ENCODE results near the gene HTR1D.
"Not testable (repeated sequence)": the region's sequence is repeated elsewhere in the genome, so short reads cannot be mapped to it uniquely, and the experiment has no call there.

HTR1D gene

DNA sequence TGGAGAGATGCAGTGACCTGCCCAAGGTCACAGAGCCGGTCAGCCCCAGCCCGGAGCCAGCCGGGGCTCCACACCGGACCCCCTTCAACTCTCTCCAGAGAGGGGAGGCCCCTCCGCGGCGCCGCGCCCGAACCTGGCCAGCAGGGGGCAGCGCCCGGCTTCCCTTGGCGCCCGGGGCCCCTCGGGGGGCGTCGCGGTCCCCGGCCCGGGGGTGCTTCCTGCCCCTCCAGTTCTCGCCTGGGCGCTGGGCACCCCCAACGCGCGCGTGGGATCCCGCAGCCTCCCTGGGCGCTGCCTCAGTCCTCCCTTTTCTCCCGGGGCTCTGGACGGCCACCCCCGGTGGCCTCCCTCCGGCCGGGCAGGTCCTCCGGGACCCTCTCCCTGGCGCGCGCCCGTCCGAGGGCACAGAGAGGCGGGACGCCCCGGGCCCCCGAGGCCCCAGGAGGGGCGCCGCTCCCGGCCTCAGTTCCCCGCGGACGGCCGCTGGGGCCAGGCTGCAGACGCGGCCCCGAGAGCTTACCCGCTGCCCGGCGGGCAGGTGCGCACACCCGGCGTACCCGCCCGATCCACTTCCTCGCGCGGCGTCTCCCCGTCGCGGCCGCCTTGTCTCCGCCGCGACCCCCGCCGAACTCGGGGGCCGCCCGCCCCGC is 406 bp downstream of the HTR1D start:
- Histone ChIP-seq H3K36me3 (ENCODE audit: insufficient read depth, low read length) (no peaks in the 10 kb centered on the region; the same call in 1 of the 2 replicates), H3K27me3 (ENCODE audit: insufficient read depth, low read length) (peaks cover 23% of the 10 kb centered on the region), H3K9ac (ENCODE audit: low read depth, low read length) (peak overlapping the region; percentile 70), H3K27ac (ENCODE audit: low read depth, low read length) (no peak overlapping the region), H3K9me3 (ENCODE audit: insufficient read depth, low read depth, low read length) (no peaks in the 10 kb centered on the region), H3K4me1 (ENCODE audit: insufficient read depth, low read length) (peaks cover 5% of the 10 kb centered on the region; the same call in 1 of the 2 replicates), H3K4me3 (ENCODE audit: low read length) (peak overlapping the region; percentile 73)
- WGBS: under 1% methylated on average over 78 of the region's 78 CpGs

DNA sequence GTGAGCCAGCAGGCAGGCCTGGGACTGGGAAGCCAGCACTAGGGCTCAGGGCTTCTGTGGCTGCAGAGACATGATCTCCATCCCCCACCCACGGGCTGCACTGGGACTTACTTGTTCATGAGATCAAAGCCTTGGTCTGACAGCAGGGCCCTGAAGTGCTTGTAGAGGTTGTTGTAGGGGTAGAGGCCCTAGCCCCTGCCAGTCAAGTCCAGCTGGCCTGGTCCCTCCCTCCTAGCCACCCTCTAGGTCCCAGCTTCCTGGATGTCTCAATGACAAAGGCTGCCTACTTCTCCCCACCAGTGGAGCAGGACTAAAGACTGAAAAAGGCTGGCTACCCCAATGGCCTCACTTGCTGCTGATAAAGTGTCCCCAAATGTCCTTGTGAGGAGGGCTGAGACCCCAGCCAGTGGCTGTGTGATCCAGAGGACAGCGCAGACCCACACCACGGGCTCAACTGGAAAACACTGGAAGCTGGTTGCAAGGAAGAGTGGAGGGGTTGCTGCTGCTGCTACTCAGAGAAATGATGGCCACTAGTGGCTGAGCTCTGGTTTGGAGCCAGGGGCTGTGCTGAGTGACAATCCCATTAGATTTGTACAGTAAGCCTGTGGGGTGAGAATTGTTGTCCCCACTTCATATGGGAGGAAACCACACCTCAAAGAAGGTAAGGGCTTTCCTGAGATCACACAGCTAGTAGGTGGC is 1.4 kb downstream of the HTR1D start:
- H3K4me1 ChIP-seq (ENCODE audit: insufficient read depth, low read length): peaks cover 5% of the 10 kb centered on the region; the same call in 1 of the 2 replicates
- 57% methylated on average over 3 of the region's 3 CpGs for WGBS
- no peaks in the 10 kb centered on the region; the same call in 1 of the 2 replicates for H3K36me3 ChIP-seq (ENCODE audit: insufficient read depth, low read length)
- no peak overlapping the region for H3K9ac ChIP-seq (ENCODE audit: low read depth, low read length)
- no peak overlapping the region for H3K27ac ChIP-seq (ENCODE audit: low read depth, low read length)
- H3K27me3 ChIP-seq (ENCODE audit: insufficient read depth, low read length): peaks cover 23% of the 10 kb centered on the region
- no peaks in the 10 kb centered on the region for H3K9me3 ChIP-seq (ENCODE audit: insufficient read depth, low read depth, low read length)
- H3K4me3 ChIP-seq (ENCODE audit: low read length): peak overlapping the region; percentile 73; the same call in 1 of the 2 replicates

DNA sequence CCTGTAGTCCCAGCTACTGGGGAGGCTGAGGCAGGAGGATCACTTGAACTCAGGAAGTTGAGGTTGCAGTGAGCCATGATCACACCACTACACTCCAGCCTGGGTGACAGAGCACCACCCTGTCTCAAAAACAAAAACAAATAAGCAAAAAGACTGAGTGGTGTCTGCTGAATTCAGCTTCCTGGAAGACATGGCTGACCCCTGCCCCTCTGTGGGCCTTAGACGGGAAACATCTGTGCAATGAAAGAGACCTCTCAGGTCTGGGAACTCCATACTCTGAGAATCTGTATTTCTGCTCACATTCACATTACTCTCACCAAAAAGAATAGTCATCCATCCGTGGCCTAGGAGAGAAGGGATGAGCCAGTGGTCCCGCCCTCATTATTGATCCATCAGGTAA is 2.0 kb downstream of the HTR1D start:
- WGBS: 82% methylated on average over 3 of the region's 3 CpGs
- no peak overlapping the region for H3K4me3 ChIP-seq (ENCODE audit: low read length)
- peaks cover 5% of the 10 kb centered on the region; the same call in 1 of the 2 replicates for H3K4me1 ChIP-seq (ENCODE audit: insufficient read depth, low read length)
- no peak overlapping the region for H3K9ac ChIP-seq (ENCODE audit: low read depth, low read length)
- H3K27me3 ChIP-seq (ENCODE audit: insufficient read depth, low read length): peaks cover 23% of the 10 kb centered on the region
- no peaks in the 10 kb centered on the region for H3K9me3 ChIP-seq (ENCODE audit: insufficient read depth, low read depth, low read length)
- no peak overlapping the region for H3K27ac ChIP-seq (ENCODE audit: low read depth, low read length)
- H3K36me3 ChIP-seq (ENCODE audit: insufficient read depth, low read length): no peaks in the 10 kb centered on the region; the same call in 1 of the 2 replicates

- no peaks in the 10 kb centered on the region; the same call in 1 of the 2 replicates for H3K36me3 ChIP-seq (ENCODE audit: insufficient read depth, low read length)
- no peak overlapping the region for H3K27ac ChIP-seq (ENCODE audit: low read depth, low read length)
- WGBS: 92% methylated on average over 4 of the region's 4 CpGs
- H3K9me3 ChIP-seq (ENCODE audit: insufficient read depth, low read depth, low read length): no peaks in the 10 kb centered on the region
- H3K9ac ChIP-seq (ENCODE audit: low read depth, low read length): no peak overlapping the region
- H3K27me3 ChIP-seq (ENCODE audit: insufficient read depth, low read length): peaks cover 23% of the 10 kb centered on the region
- peaks cover 5% of the 10 kb centered on the region; the same call in 1 of the 2 replicates for H3K4me1 ChIP-seq (ENCODE audit: insufficient read depth, low read length)
- no peak overlapping the region for H3K4me3 ChIP-seq (ENCODE audit: low read length)
These were observed 2.7 kb downstream of the HTR1D start for GRCh38 chr1:23214640-23215039.

GRCh38 chr1:23211955-23212354 is 5.3 kb downstream of the HTR1D start:
- Histone ChIP-seq H3K27me3 (ENCODE audit: insufficient read depth, low read length) (peaks cover 5% of the 10 kb centered on the region; the same call in 1 of the 2 replicates), H3K4me1 (ENCODE audit: insufficient read depth, low read length) (peaks cover 5% of the 10 kb centered on the region; the same call in 1 of the 2 replicates), H3K9ac (ENCODE audit: low read depth, low read length) (no peak overlapping the region), H3K9me3 (ENCODE audit: insufficient read depth, low read depth, low read length) (no peaks in the 10 kb centered on the region), H3K36me3 (ENCODE audit: insufficient read depth, low read length) (no peaks in the 10 kb centered on the region; the same call in 1 of the 2 replicates), H3K4me3 (ENCODE audit: low read length) (no peak overlapping the region), H3K27ac (ENCODE audit: low read depth, low read length) (no peak overlapping the region)
- WGBS: 87% methylated on average over 4 of the region's 4 CpGs

- H3K9ac ChIP-seq (ENCODE audit: low read depth, low read length): no peak overlapping the region
- H3K4me1 ChIP-seq (ENCODE audit: insufficient read depth, low read length): 0 out of 2 replicates have a peak, but pooled peaks cover under 1% of the 10 kb centered on the region
- no peak overlapping the region for H3K27ac ChIP-seq (ENCODE audit: low read depth, low read length)
- no peaks in the 10 kb centered on the region for H3K27me3 ChIP-seq (ENCODE audit: insufficient read depth, low read length)
- H3K9me3 ChIP-seq (ENCODE audit: insufficient read depth, low read depth, low read length): no peaks in the 10 kb centered on the region
- WGBS: 89% methylated on average over 2 of the region's 2 CpGs
- H3K4me3 ChIP-seq (ENCODE audit: low read length): no peak overlapping the region
- no peaks in the 10 kb centered on the region; the same call in 1 of the 2 replicates for H3K36me3 ChIP-seq (ENCODE audit: insufficient read depth, low read length)
These were observed 6.3 kb downstream of the HTR1D start for GRCh38 chr1:23210963-23211362.

- Histone ChIP-seq H3K4me1 (ENCODE audit: insufficient read depth, low read length) (no peaks in the 10 kb centered on the region), H3K27ac (ENCODE audit: low read depth, low read length) (no peak overlapping the region), H3K9ac (ENCODE audit: low read depth, low read length) (no peak overlapping the region), H3K36me3 (ENCODE audit: insufficient read depth, low read length) (no peaks in the 10 kb centered on the region; the same call in 1 of the 2 replicates), H3K27me3 (ENCODE audit: insufficient read depth, low read length) (no peaks in the 10 kb centered on the region), H3K4me3 (ENCODE audit: low read length) (no peak overlapping the region), H3K9me3 (ENCODE audit: insufficient read depth, low read depth, low read length) (no peaks in the 10 kb centered on the region)
- WGBS: 58% methylated on average over 6 of the region's 6 CpGs
These were observed 6.9 kb downstream of the HTR1D start for GRCh38 chr1:23210351-23210785.

GRCh38 chr1:23209770-23210169 is 7.5 kb downstream of the HTR1D start:
- H3K27ac ChIP-seq (ENCODE audit: low read depth, low read length): no peak overlapping the region
- H3K36me3 ChIP-seq (ENCODE audit: insufficient read depth, low read length): no peaks in the 10 kb centered on the region; the same call in 1 of the 2 replicates
- no peaks in the 10 kb centered on the region for H3K4me1 ChIP-seq (ENCODE audit: insufficient read depth, low read length)
- no peaks in the 10 kb centered on the region for H3K9me3 ChIP-seq (ENCODE audit: insufficient read depth, low read depth, low read length)
- no peak overlapping the region for H3K4me3 ChIP-seq (ENCODE audit: low read length)
- 95% methylated on average over 4 of the region's 4 CpGs for WGBS
- no peak overlapping the region for H3K9ac ChIP-seq (ENCODE audit: low read depth, low read length)
- H3K27me3 ChIP-seq (ENCODE audit: insufficient read depth, low read length): no peaks in the 10 kb centered on the region

GRCh38 chr1:23208527-23208926 is 8.8 kb downstream of the HTR1D start:
- no peaks in the 10 kb centered on the region for H3K4me1 ChIP-seq (ENCODE audit: insufficient read depth, low read length)
- no peak overlapping the region for H3K9ac ChIP-seq (ENCODE audit: low read depth, low read length)
- no peak overlapping the region for H3K27ac ChIP-seq (ENCODE audit: low read depth, low read length)
- 100% methylated on average over 1 of the region's 2 CpGs for WGBS
- H3K9me3 ChIP-seq (ENCODE audit: insufficient read depth, low read depth, low read length): no peaks in the 10 kb centered on the region
- no peak overlapping the region for H3K4me3 ChIP-seq (ENCODE audit: low read length)
- H3K36me3 ChIP-seq (ENCODE audit: insufficient read depth, low read length): no peaks in the 10 kb centered on the region; the same call in 1 of the 2 replicates
- no peaks in the 10 kb centered on the region for H3K27me3 ChIP-seq (ENCODE audit: insufficient read depth, low read length)

- H3K4me1 ChIP-seq (ENCODE audit: insufficient read depth, low read length); H3K9ac ChIP-seq (ENCODE audit: low read depth, low read length); H3K27ac ChIP-seq (ENCODE audit: low read depth, low read length); H3K36me3 ChIP-seq (ENCODE audit: insufficient read depth, low read length); H3K9me3 ChIP-seq (ENCODE audit: insufficient read depth, low read depth, low read length); H3K27me3 ChIP-seq (ENCODE audit: insufficient read depth, low read length); H3K4me3 ChIP-seq (ENCODE audit: low read length): not testable (repeated sequence)
- 90% methylated on average over 7 of the region's 8 CpGs for WGBS
These were observed 9.6 kb downstream of the HTR1D start for GRCh38 chr1:23207733-23208132.

DNA sequence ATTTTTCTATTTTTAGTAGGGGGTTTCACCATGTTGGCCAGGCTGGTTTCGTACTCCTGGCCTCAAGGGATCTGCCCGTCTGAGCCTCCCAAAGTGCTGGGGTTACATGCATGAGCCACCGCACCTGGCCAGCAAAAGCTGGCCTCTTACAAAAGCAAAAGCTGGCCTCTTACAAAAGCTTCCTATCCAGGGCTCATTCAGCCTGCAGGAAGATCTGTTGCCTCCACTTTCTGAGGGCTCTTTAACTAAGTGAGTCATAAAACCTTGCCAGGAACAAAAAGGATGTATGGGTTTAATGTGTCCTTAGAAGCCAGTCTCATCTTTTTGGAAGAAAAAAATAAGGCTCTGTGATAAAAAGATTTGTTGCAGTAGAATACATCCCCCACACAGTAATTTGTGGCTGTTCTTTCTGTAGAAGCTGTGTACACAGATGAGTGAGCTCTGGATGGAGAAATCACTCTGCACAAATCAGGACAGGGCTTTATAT is 15.0 kb downstream of the HTR1D start:
- Histone ChIP-seq H3K27me3 (ENCODE audit: insufficient read depth, low read length) (no peaks in the 10 kb centered on the region), H3K27ac (ENCODE audit: low read depth, low read length) (no peak overlapping the region), H3K9ac (ENCODE audit: low read depth, low read length) (no peak overlapping the region), H3K4me3 (ENCODE audit: low read length) (no peak overlapping the region), H3K36me3 (ENCODE audit: insufficient read depth, low read length) (no peaks in the 10 kb centered on the region; the same call in 1 of the 2 replicates), H3K4me1 (ENCODE audit: insufficient read depth, low read length) (no peaks in the 10 kb centered on the region), H3K9me3 (ENCODE audit: insufficient read depth, low read depth, low read length) (no peaks in the 10 kb centered on the region)
- WGBS: 90% methylated on average over 3 of the region's 3 CpGs

Data from HUES64 (cell line).